Activated naive CD4-positive, alpha-beta T cell treated with anti-CD3 and anti-CD28 coated beads for 36 hours (primary cell): ENCODE results near the gene KRTAP1-3. TPM values are rescaled to one million over a fixed set of nuclear protein-coding genes. Genes with fewer than 3 reads are reported as not detected.

Experiments
- CTCF ChIA-PET: fragments of 350-600 bp; sonication (Branson Sonifier 250); formaldehyde crosslinking; loops from one replicate; lab custom pipeline; 2021; ENCODE audit warnings: antibody characterized with exemption; lab: Charles Lee
- DNase-seq: peaks from one replicate; pipeline ENCODE4 v3.0.0-alpha.2; 2020
- H3K27ac Mint-ChIP-seq: one replicate; pipeline ENCODE4 v1.8.0; 2021; ENCODE audit warnings: mild to moderate bottlenecking, mixed read lengths
- H3K27me3 Mint-ChIP-seq: one replicate; pipeline ENCODE4 v1.8.0; 2021; ENCODE audit warnings: low read depth, mixed read lengths
- H3K36me3 Mint-ChIP-seq: one replicate; pipeline ENCODE4 v1.8.0; 2021; ENCODE audit warnings: low read depth, mixed read lengths
- H3K4me1 Mint-ChIP-seq: one replicate; pipeline ENCODE4 v1.8.0; 2021; ENCODE audit warnings: low read depth, mixed read lengths
- H3K4me3 Mint-ChIP-seq: one replicate; pipeline ENCODE4 v1.8.0; 2021; ENCODE audit warnings: mild to moderate bottlenecking, moderate library complexity, mixed read lengths
- H3K9me3 Mint-ChIP-seq: one replicate; pipeline ENCODE4 v1.8.0; 2021; ENCODE audit warnings: mixed read lengths
- intact Hi-C: fragments of 100-400 bp; cut with micrococcal nuclease; formaldehyde crosslinking; loops from one replicate; pipeline ENCODE4 v1.15.1; 2023
- total RNA-seq, 2 experiments: library from RNA; stranded (reverse); gene quantifications; one replicate each; pipeline ENCODE4 v1.2.3, GENCODE V29; 2021

Gene KRTAP1-3
- total RNA-seq, 2 experiments from 2014 or later: not detected

DNA sequence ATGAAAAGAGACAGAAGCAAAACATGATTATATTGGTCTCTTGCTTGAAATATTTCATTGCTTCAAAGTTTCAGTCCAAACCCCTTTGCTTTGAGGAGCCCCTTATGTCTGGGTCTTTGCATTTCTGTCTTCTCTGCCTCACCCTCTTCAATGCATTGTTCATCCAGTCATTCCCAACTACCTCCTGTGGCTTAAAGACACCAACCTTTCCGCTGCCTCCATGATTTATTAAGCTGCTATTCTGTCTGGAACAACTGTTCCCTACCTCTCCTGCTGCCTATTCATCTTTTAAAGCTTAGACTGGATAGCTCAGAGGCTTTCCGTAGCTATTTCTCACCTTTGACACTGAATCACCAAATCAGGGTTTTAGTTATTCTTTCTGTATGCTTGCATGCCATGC lies 37.3 kb downstream of the KRTAP1-3 start:
- peaks cover 31% of the 10 kb centered on the region for H3K27me3 Mint-ChIP-seq
- no peak for DNase-seq
- H3K27ac Mint-ChIP-seq: no peak overlapping the region
- no peaks in the 10 kb centered on the region for H3K9me3 Mint-ChIP-seq
- no peak overlapping the region for H3K4me3 Mint-ChIP-seq
- intact Hi-C loops: no loop called here
- no peaks in the 10 kb centered on the region for H3K36me3 Mint-ChIP-seq
- CTCF ChIA-PET: no interaction called here
- H3K4me1 Mint-ChIP-seq: no peaks in the 10 kb centered on the region

DNA sequence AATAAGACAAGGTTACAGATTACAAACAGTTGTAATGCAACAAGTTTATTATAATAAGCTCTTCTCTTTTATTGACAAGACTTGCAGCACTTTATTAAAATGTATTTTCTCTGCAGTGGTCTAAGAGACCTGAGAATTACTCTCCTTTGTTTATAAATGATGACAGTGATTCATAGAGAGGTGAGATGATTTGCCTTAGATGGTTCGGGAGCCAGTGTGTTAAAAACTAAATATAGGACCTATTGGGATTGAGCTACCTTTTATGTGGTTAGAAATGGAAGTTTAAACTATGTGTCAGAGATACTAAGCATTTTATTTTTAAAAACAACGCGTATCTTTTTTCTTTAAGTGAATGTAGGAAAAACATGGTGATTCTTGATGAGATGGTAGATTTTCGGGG lies 37.8 kb downstream of the KRTAP1-3 start:
- Mint-ChIP-seq H3K4me3 (no peak overlapping the region), H3K4me1 (no peaks in the 10 kb centered on the region), H3K9me3 (no peaks in the 10 kb centered on the region), H3K27me3 (peaks cover 33% of the 10 kb centered on the region), H3K36me3 (no peaks in the 10 kb centered on the region), H3K27ac (no peak overlapping the region)
- no peak for DNase-seq
- intact Hi-C loops: no loop called here
- CTCF ChIA-PET: interaction anchor here (0.7 kb wide), 1 partner anchor 17 kb away, joined by 3 read pairs; no protein-coding TSS in a partner anchor

DNA sequence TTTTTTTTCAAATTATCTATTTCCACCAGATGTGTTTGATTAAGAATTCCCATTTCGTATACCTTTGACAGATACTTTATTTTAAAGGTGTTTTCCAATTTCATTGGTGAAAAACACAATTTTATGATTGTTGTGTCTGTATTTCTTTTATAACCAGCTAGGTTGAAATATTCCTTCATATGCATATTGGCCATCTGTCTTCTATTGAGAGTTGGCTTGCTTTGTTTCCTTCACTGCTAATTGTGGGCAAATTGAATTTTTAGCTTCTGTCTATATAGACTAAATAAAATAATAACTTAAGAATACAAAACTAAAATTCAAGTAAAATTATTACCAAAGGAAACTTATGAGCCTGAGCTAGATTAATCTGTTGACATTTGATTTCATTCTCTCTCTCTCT lies 39.6 kb downstream of the KRTAP1-3 start:
- intact Hi-C loops: no loop called here
- Mint-ChIP-seq H3K4me1 (no peaks in the 10 kb centered on the region), H3K36me3 (no peaks in the 10 kb centered on the region), H3K27me3 (peaks cover 32% of the 10 kb centered on the region), H3K27ac (no peak overlapping the region), H3K9me3 (no peaks in the 10 kb centered on the region), H3K4me3 (no peak overlapping the region)
- no peak for DNase-seq
- CTCF ChIA-PET: interaction anchor here (0.6 to 0.7 kb wide), 2 partner anchors 15 to 1342 kb away, joined by 3 read pairs; no protein-coding TSS in a partner anchor

DNA sequence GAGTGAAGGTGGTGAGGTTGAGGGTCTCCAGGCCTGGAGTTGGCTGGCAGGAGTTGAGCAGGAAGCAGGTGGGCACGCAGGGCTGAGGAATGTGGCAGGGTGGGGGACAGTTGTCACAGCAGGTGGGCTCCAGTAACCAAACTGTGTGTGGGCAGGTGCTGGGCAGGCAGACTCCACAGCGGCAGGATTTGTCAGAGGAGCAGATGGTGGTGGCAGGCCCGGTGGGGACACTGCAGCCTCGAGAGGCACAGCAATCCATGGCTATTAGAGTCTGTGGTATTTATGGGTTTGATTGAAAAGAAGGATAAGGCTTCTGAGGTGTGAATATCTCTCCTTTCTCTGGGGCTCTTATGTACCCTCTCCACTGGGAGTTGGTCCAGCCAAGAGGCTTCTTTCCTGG lies 40.8 kb downstream of the KRTAP1-3 start, which contains the start of gene KRTAP3-3:
Gene KRTAP3-3 (minus strand): TSS at position 326 of the 400 bp plus-strand sequence. CDS start 67 bp downstream, at position 259.
- Mint-ChIP-seq H3K36me3 (no peaks in the 10 kb centered on the region), H3K27me3 (peaks cover 28% of the 10 kb centered on the region), H3K4me3 (no peak within 1 kb of the TSS), H3K27ac (no peak within 1 kb of the TSS), H3K4me1 (no peaks in the 10 kb centered on the region), H3K9me3 (no peaks in the 10 kb centered on the region)
- CTCF ChIA-PET: no interaction called here
- DNase-seq: no peak
- intact Hi-C loops: no loop called here

DNA sequence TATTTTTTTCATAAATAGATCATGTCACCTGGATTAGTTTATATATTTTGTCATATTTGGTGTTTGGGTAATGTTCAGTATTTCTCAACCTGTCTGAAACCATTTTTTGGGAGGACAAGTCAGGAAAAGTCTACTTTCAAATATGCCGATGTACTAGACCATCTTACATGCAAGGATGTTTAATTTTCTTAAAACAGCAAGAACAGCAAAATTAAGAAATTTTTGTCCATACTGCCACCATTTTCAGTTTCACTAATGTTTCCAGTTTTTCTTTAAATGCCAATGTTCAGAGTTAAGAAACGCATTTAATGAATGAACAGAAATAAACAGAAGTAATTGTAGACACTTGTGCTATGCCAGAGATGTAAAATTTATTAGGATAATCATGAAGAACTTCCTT lies 41.6 kb downstream of the KRTAP1-3 start:
- Mint-ChIP-seq H3K4me1 (no peaks in the 10 kb centered on the region), H3K36me3 (no peaks in the 10 kb centered on the region), H3K27ac (no peak overlapping the region), H3K27me3 (peaks cover 24% of the 10 kb centered on the region), H3K9me3 (no peaks in the 10 kb centered on the region), H3K4me3 (no peak overlapping the region)
- DNase-seq: no peak
- intact Hi-C loops: no loop called here
- CTCF ChIA-PET: no interaction called here

DNA sequence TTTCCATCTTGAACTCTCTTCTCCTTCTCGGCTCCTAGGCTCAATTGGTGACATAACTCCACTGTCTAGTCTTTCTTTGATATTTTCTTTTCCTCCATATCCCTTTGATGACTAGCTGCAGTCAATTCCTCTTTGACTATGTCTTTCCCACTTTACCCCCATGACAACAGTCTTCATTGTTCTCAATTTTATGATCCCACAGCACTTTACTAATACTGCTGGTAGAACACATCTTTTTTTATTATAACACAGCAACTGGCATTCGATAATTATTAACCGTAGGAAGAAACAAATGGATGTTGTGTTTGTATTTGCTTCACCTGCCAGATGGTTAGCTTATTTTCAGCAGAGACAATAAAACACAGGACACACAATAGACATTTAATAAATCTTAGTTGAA lies 42.0 kb downstream of the KRTAP1-3 start:
- Mint-ChIP-seq H3K4me3 (no peak overlapping the region), H3K27ac (no peak overlapping the region), H3K27me3 (peaks cover 23% of the 10 kb centered on the region), H3K36me3 (no peaks in the 10 kb centered on the region), H3K9me3 (no peaks in the 10 kb centered on the region), H3K4me1 (no peaks in the 10 kb centered on the region)
- CTCF ChIA-PET: no interaction called here
- intact Hi-C loops: no loop called here
- DNase-seq: no peak

DNA sequence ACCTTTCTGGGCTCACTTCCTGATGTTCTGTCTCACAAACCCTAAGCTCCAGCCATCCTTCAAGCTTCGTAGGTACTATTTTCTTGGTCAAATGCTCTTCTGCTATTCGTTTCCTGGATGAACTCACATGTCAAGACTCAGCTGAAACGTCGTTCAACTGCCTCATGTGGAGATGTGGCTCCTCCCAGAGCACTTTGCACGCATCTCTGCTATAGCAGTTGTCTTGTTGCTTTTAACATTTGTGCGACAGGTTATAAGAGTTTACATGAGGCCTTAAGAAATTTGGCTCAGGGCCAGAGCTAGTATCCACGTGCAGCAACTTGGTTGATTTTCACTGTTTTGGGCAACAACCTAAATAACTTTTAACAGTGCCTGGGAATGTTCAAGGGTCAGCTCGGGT lies 47.8 kb downstream of the KRTAP1-3 start:
- Mint-ChIP-seq H3K27ac (no peak overlapping the region), H3K4me3 (no peak overlapping the region), H3K4me1 (no peaks in the 10 kb centered on the region), H3K9me3 (no peaks in the 10 kb centered on the region), H3K36me3 (no peaks in the 10 kb centered on the region), H3K27me3 (peaks cover 9% of the 10 kb centered on the region)
- no peak for DNase-seq
- CTCF ChIA-PET: interaction anchor here (0.7 kb wide), 1 partner anchor 60 kb away, joined by 3 read pairs; the partner anchor contains the start of gene KRTAP2-1
- intact Hi-C loops: no loop called here

DNA sequence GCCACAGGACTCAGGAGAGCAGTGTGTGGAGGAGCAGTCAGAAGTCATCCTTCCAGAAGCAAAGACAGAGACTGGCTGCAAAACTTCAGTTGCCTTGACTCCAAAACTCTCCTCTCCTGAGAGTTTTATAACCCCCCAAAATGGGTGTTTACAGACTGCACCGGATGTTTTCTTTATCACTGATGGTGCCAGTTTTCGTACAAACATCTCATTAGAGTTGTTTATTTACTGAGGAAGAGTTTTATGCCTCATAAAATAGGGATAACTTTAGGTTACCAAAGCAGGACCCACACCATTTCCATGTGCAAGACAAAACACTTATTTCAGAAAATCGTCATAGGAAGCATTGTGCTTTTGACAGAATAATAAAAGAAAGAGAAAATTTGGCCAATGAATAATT lies 50.4 kb downstream of the KRTAP1-3 start, which contains the start of gene KRT40:
Gene KRT40 (minus strand): TSS at position 101 of the 400 bp plus-strand sequence. CDS start 53 bp downstream, at position 48.
- intact Hi-C loops: no loop called here
- DNase-seq: no peak
- no peaks in the 10 kb centered on the region for H3K36me3 Mint-ChIP-seq
- CTCF ChIA-PET: no interaction called here
- no peaks in the 10 kb centered on the region for H3K9me3 Mint-ChIP-seq
- no peaks in the 10 kb centered on the region for H3K4me1 Mint-ChIP-seq
- H3K27ac Mint-ChIP-seq: no peak within 1 kb of the TSS
- peaks cover 9% of the 10 kb centered on the region for H3K27me3 Mint-ChIP-seq
- H3K4me3 Mint-ChIP-seq: no peak within 1 kb of the TSS

Other genes starting within 250 kb of the KRTAP1-3 start
- gene KRT28, start 234.9 kb downstream of the KRTAP1-3 start, total RNA-seq: not detected
- 10 to 100 TPM; 32.5 to 34.7 TPM for gene KRT10, start 212.3 kb downstream of the KRTAP1-3 start, total RNA-seq
- not detected for gene KRT12, start 167.7 kb downstream of the KRTAP1-3 start, total RNA-seq
- not detected for gene KRT20, start 149.6 kb downstream of the KRTAP1-3 start, total RNA-seq
- gene KRT23, start 97.2 kb downstream of the KRTAP1-3 start, total RNA-seq: not detected
- not detected for gene KRT39, start 67.9 kb downstream of the KRTAP1-3 start, total RNA-seq
- not detected for gene KRT40, start 50.5 kb downstream of the KRTAP1-3 start, total RNA-seq
- gene KRTAP3-3, start 40.7 kb downstream of the KRTAP1-3 start, total RNA-seq: not detected
- not detected for gene KRTAP3-2, start 35.0 kb downstream of the KRTAP1-3 start, total RNA-seq
- gene KRTAP3-1, start 25.7 kb downstream of the KRTAP1-3 start, total RNA-seq: not detected
- not detected for gene KRTAP1-5, start 7.7 kb downstream of the KRTAP1-3 start, total RNA-seq
- gene KRTAP1-4, start 4.7 kb downstream of the KRTAP1-3 start, total RNA-seq: not detected
- gene KRTAP1-1, start 6.6 kb upstream of the KRTAP1-3 start, total RNA-seq: not detected
- gene KRTAP2-1, start 12.4 kb upstream of the KRTAP1-3 start, total RNA-seq: not detected
- not detected for gene KRTAP2-2, start 20.4 kb upstream of the KRTAP1-3 start, total RNA-seq
- gene KRTAP2-3, start 25.2 kb upstream of the KRTAP1-3 start, total RNA-seq: not detected
- not detected for gene KRTAP2-4, start 31.0 kb upstream of the KRTAP1-3 start, total RNA-seq
- not detected for gene KRTAP4-7, start 49.3 kb upstream of the KRTAP1-3 start, total RNA-seq
- gene KRTAP4-8, start 63.3 kb upstream of the KRTAP1-3 start, total RNA-seq: not detected
- not detected for gene KRTAP4-16, start 67.3 kb upstream of the KRTAP1-3 start, total RNA-seq
- not detected for gene KRTAP4-9, start 70.5 kb upstream of the KRTAP1-3 start, total RNA-seq
- gene KRTAP4-11, start 83.5 kb upstream of the KRTAP1-3 start, total RNA-seq: not detected
- gene KRTAP4-12, start 89.3 kb upstream of the KRTAP1-3 start, total RNA-seq: not detected
- not detected for gene KRTAP4-6, start 105.7 kb upstream of the KRTAP1-3 start, total RNA-seq
- not detected for gene KRTAP4-5, start 115.0 kb upstream of the KRTAP1-3 start, total RNA-seq
- gene KRTAP4-4, start 125.9 kb upstream of the KRTAP1-3 start, total RNA-seq: not detected
- gene KRTAP4-3, start 133.3 kb upstream of the KRTAP1-3 start, total RNA-seq: not detected
- gene KRTAP4-2, start 143.3 kb upstream of the KRTAP1-3 start, total RNA-seq: not detected
- gene KRTAP4-1, start 150.0 kb upstream of the KRTAP1-3 start, total RNA-seq: not detected
- gene KRTAP9-1, start 155.0 kb upstream of the KRTAP1-3 start, total RNA-seq: not detected
- gene KRTAP9-2, start 191.8 kb upstream of the KRTAP1-3 start, total RNA-seq: not detected
- gene KRTAP9-3, start 197.6 kb upstream of the KRTAP1-3 start, total RNA-seq: not detected
- not detected for gene KRTAP9-8, start 203.1 kb upstream of the KRTAP1-3 start, total RNA-seq
- gene KRTAP9-4, start 214.8 kb upstream of the KRTAP1-3 start, total RNA-seq: not detected
- not detected for gene KRTAP9-9, start 220.5 kb upstream of the KRTAP1-3 start, total RNA-seq
- gene KRTAP9-6, start 230.5 kb upstream of the KRTAP1-3 start, total RNA-seq: not detected
- gene KRTAP9-7, start 240.8 kb upstream of the KRTAP1-3 start, total RNA-seq: not detected